Activated T-cell treated with anti-CD3 and anti-CD28 coated beads, Interleukin-2, amount 50 U/mL, for 72 hours (primary cell): ENCODE measurements around the gene TFIP11. TPM values are rescaled to one million over a fixed set of nuclear protein-coding genes. Genes with fewer than 3 reads are reported as not detected.

Source experiments
- ATAC-seq, 2 donors: fragments of 150-1000 bp; cut with Tn5 transposase; replicated peaks in 1 of 2; 2 replicates each; pipeline ENCODE4 v1.10.0; 2021; ENCODE audit warnings: moderate library complexity in 2 of 2, mild to moderate bottlenecking in 1 of 2
- DNase-seq, 2 donors: peaks; one replicate each; pipeline ENCODE4 v3.0.0; 2021 to 2022; ENCODE audit warnings: mixed read lengths in 1 of 2
- H3K27ac Mint-ChIP-seq: one replicate; pipeline ENCODE4 v1.8.0; 2022; ENCODE audit warnings: mild to moderate bottlenecking, moderate library complexity, mixed read lengths
- H3K27me3 Mint-ChIP-seq: one replicate; pipeline ENCODE4 v1.8.0; 2022; ENCODE audit warnings: low read depth, mixed read lengths
- H3K36me3 Mint-ChIP-seq, 2 donors: one replicate each; pipeline ENCODE4 v1.8.0; 2022; ENCODE audit warnings: mixed read lengths in 2 of 2, mild to moderate bottlenecking in 1 of 2; ENCODE audit not compliant: insufficient read depth in 2 of 2
- H3K4me1 Mint-ChIP-seq: one replicate; pipeline ENCODE4 v1.8.0; 2022; ENCODE audit warnings: low read depth, mixed read lengths
- H3K4me3 Mint-ChIP-seq, 2 donors: one replicate each; pipeline ENCODE4 v1.8.0; 2022; ENCODE audit warnings: mild to moderate bottlenecking in 2 of 2, mixed read lengths in 2 of 2, moderate library complexity in 2 of 2
- H3K9me3 Mint-ChIP-seq, 2 donors: one replicate each; pipeline ENCODE4 v1.8.0; 2022; ENCODE audit warnings: mixed read lengths in 2 of 2
- total RNA-seq, 2 donors: library from RNA; stranded (reverse); gene quantifications; one replicate each; pipeline ENCODE4 v1.2.3, GENCODE V29; 2022

Gene TFIP11
- total RNA-seq, 2 donors from 2014 or later, result 47.0 to 62.5 TPM

- no peak overlapping the region for H3K4me3 Mint-ChIP-seq
- peak; percentile 22 to 46 for ATAC-seq
Observed at GRCh38 chr22:26516503-26516902, 4.2 kb upstream of the TFIP11 start.

GRCh38 chr22:26515931-26516330 is 3.7 kb upstream of the TFIP11 start:
- DNase-seq (no peak), ATAC-seq (no peak)
- Mint-ChIP-seq H3K27ac (no peak overlapping the region), H3K27me3 (no peaks in the 10 kb centered on the region), H3K9me3 (no peaks in the 10 kb centered on the region), H3K4me3 (no peak overlapping the region), H3K4me1 (peaks cover 35% of the 10 kb centered on the region), H3K36me3 (peaks cover 0 to 2% of the 10 kb centered on the region in 2 donors)

More at GRCh38 chr22:26516503-26516902, 4.2 kb upstream of the TFIP11 start:
- no peaks in the 10 kb centered on the region for H3K27me3 Mint-ChIP-seq
- no peak overlapping the region for H3K27ac Mint-ChIP-seq
- H3K4me1 Mint-ChIP-seq, result peaks cover 29% of the 10 kb centered on the region
- peaks cover 0 to 2% of the 10 kb centered on the region in 2 donors for H3K36me3 Mint-ChIP-seq
- no peak for DNase-seq
- H3K9me3 Mint-ChIP-seq, result no peaks in the 10 kb centered on the region

- no peak for ATAC-seq
- H3K4me3 Mint-ChIP-seq, result peak overlapping the region in 1 of 2 donors; percentile 64
Observed at GRCh38 chr22:26514419-26515161, 2.3 kb upstream of the TFIP11 start.

GRCh38 chr22:26513838-26514237 is 1.6 kb upstream of the TFIP11 start:
- DNase-seq, result no peak
- Mint-ChIP-seq H3K36me3 (peaks cover 9 to 13% of the 10 kb centered on the region in 2 donors), H3K27me3 (no peaks in the 10 kb centered on the region), H3K9me3 (no peaks in the 10 kb centered on the region), H3K4me3 (peak overlapping the region; percentile 99), H3K4me1 (peaks cover 46% of the 10 kb centered on the region), H3K27ac (no peak overlapping the region)
- no peak for ATAC-seq

More at GRCh38 chr22:26514419-26515161, 2.3 kb upstream of the TFIP11 start:
- peaks cover 41% of the 10 kb centered on the region for H3K4me1 Mint-ChIP-seq
- no peaks in the 10 kb centered on the region for H3K27me3 Mint-ChIP-seq
- no peak overlapping the region for H3K27ac Mint-ChIP-seq
- no peaks in the 10 kb centered on the region for H3K9me3 Mint-ChIP-seq
- DNase-seq, result no peak
- H3K36me3 Mint-ChIP-seq, result peaks cover 4 to 8% of the 10 kb centered on the region in 2 donors

- H3K27ac Mint-ChIP-seq, result no peak overlapping the region
- H3K36me3 Mint-ChIP-seq, result peaks cover 19 to 35% of the 10 kb centered on the region in 2 donors
- H3K9me3 Mint-ChIP-seq, result no peaks in the 10 kb centered on the region
- DNase-seq (no peak), ATAC-seq (no peak)
- no peaks in the 10 kb centered on the region for H3K27me3 Mint-ChIP-seq
- H3K4me1 Mint-ChIP-seq, result peaks cover 48% of the 10 kb centered on the region
- no peak overlapping the region for H3K4me3 Mint-ChIP-seq
Observed at GRCh38 chr22:26508148-26508547, 4.1 kb downstream of the TFIP11 start.

- ATAC-seq (no peak), DNase-seq (no peak)
- Mint-ChIP-seq H3K4me1 (peaks cover 21% of the 10 kb centered on the region), H3K36me3 (peaks cover 15 to 37% of the 10 kb centered on the region in 2 donors), H3K27ac (peak overlapping the region; percentile 93), H3K4me3 (peak overlapping the region; percentile 41 to 66), H3K9me3 (no peaks in the 10 kb centered on the region), H3K27me3 (no peaks in the 10 kb centered on the region)
Observed at GRCh38 chr22:26503758-26504157, 8.5 kb downstream of the TFIP11 start.

GRCh38 chr22:26502688-26503561 is 9.3 kb downstream of the TFIP11 start:
- no peaks in the 10 kb centered on the region for H3K9me3 Mint-ChIP-seq
- no peaks in the 10 kb centered on the region for H3K27me3 Mint-ChIP-seq
- peaks cover 15 to 38% of the 10 kb centered on the region in 2 donors for H3K36me3 Mint-ChIP-seq
- H3K4me3 Mint-ChIP-seq, result peak overlapping the region; percentile 41 to 66
- H3K4me1 Mint-ChIP-seq, result peaks cover 21% of the 10 kb centered on the region
- peak overlapping the region; percentile 93 for H3K27ac Mint-ChIP-seq
- ATAC-seq (peak; percentile 87 to 89), DNase-seq (peak; percentile 66 to 69)

GRCh38 chr22:26501996-26502395 is 10.3 kb downstream of the TFIP11 start:
- Mint-ChIP-seq H3K4me3 (no peak overlapping the region), H3K27ac (peak overlapping the region; percentile 46), H3K27me3 (no peaks in the 10 kb centered on the region), H3K9me3 (no peaks in the 10 kb centered on the region), H3K36me3 (peaks cover 17 to 41% of the 10 kb centered on the region in 2 donors), H3K4me1 (peaks cover 21% of the 10 kb centered on the region)
- DNase-seq (no peak), ATAC-seq (no peak)

GRCh38 chr22:26499188-26499703 is 13.0 kb downstream of the TFIP11 start:
- Mint-ChIP-seq H3K4me1 (peaks cover 17% of the 10 kb centered on the region), H3K9me3 (no peaks in the 10 kb centered on the region), H3K4me3 (no peak overlapping the region), H3K36me3 (peaks cover 16 to 37% of the 10 kb centered on the region in 2 donors), H3K27ac (no peak overlapping the region), H3K27me3 (no peaks in the 10 kb centered on the region)
- no peak for DNase-seq
- ATAC-seq, result no peak

- Mint-ChIP-seq H3K27ac (no peak overlapping the region), H3K9me3 (no peaks in the 10 kb centered on the region), H3K4me1 (peaks cover 9% of the 10 kb centered on the region), H3K27me3 (no peaks in the 10 kb centered on the region), H3K36me3 (peaks cover 11 to 28% of the 10 kb centered on the region in 2 donors), H3K4me3 (no peak overlapping the region)
- ATAC-seq, result no peak
- no peak for DNase-seq
Observed at GRCh38 chr22:26496456-26496855, 15.8 kb downstream of the TFIP11 start.

GRCh38 chr22:26494506-26494905 is 17.8 kb downstream of the TFIP11 start:
- DNase-seq (no peak), ATAC-seq (no peak)
- H3K27ac Mint-ChIP-seq, result no peak overlapping the region
- no peaks in the 10 kb centered on the region for H3K9me3 Mint-ChIP-seq
- H3K4me1 Mint-ChIP-seq, result peaks cover 9% of the 10 kb centered on the region
- H3K27me3 Mint-ChIP-seq, result no peaks in the 10 kb centered on the region
- H3K36me3 Mint-ChIP-seq, result peaks cover 11 to 29% of the 10 kb centered on the region in 2 donors
- H3K4me3 Mint-ChIP-seq, result no peak overlapping the region

GRCh38 chr22:26492220-26492619 is 20.1 kb downstream of the TFIP11 start:
- no peak for DNase-seq
- no peaks in the 10 kb centered on the region for H3K9me3 Mint-ChIP-seq
- no peaks in the 10 kb centered on the region for H3K27me3 Mint-ChIP-seq
- H3K36me3 Mint-ChIP-seq, result peaks cover 10 to 29% of the 10 kb centered on the region in 2 donors
- no peak for ATAC-seq
- H3K4me1 Mint-ChIP-seq, result peaks cover 9% of the 10 kb centered on the region
- no peak overlapping the region for H3K4me3 Mint-ChIP-seq
- H3K27ac Mint-ChIP-seq, result no peak overlapping the region
